Measurements from ENCODE around the gene SOX5.

GRCh38 chr12:23760495-23760894 is 189.0 kb downstream of the SOX5 start:
- TF ChIP-seq EZH2 (IDR thresholded peaks at IDR 0.05; ENCODE audit: borderline replicate concordance): no peak
- TF ChIP-seq CTCF (IDR thresholded peaks at IDR 0.05; ENCODE audit: poor library complexity): no peak

All from hepatocyte (in vitro differentiated cells).